T-cell (primary cell): Measurements from ENCODE around the gene TRIM47. TPM values are rescaled to one million over a fixed set of nuclear protein-coding genes. Genes with fewer than 3 reads are reported as not detected.

ENCODE experiments used
- ATAC-seq, 4 experiments: fragments of 200-7000 bp in 3 of 4; fragments of 150-1000 bp in 1 of 4; cut with Tn5 transposase; replicated peaks in 1 of 4; 1 replicate in 3 of 4; 2 replicates in 1 of 4; pipeline ENCODE4 v1.10.0; 2021; ENCODE audit warnings: moderate library complexity in 3 of 4, mild to moderate bottlenecking in 2 of 4, moderate number of reproducible peaks in 1 of 4
- CTCF ChIA-PET, 2 donors: fragments of 300-600 bp; sonication (Branson Sonifier 250); formaldehyde crosslinking; loops; one replicate each; lab custom pipeline; 2022; ENCODE audit warnings: antibody characterized with exemption in 2 of 2; lab: Charles Lee
- POLR2A ChIA-PET, 2 donors: fragments of 300-600 bp; sonication (Branson Sonifier 250); formaldehyde crosslinking; loops; one replicate each; lab custom pipeline; 2022; ENCODE audit warnings: antibody characterized with exemption in 2 of 2; lab: Charles Lee
- DNase-seq, 35 experiments: peaks; one replicate each; pipeline versions ENCODE4 v3.0.0 to v3.0.0-alpha.2; 2013 to 2023
- H3K27ac ChIP-seq: one replicate; pipeline ENCODE4 v1.5.1; 2013; ENCODE audit warnings: low read length
- H3K27me3 ChIP-seq, 2 experiments: replicated peaks in 1 of 2; 1 replicate in 1 of 2; 2 replicates in 1 of 2; pipeline versions ENCODE4 v1.6.1 to v1.7.0; 2013; ENCODE audit warnings: low read length in 1 of 2, mixed read lengths in 1 of 2; ENCODE audit not compliant: control insufficient read depth in 2 of 2, insufficient read depth in 2 of 2; ENCODE audit errors: extremely low read depth in 1 of 2
- H3K36me3 ChIP-seq, 2 donors: 1 replicate in 1 of 2; 2 replicates in 1 of 2; pipeline versions ENCODE4 v1.6.1 to v1.7.0; 2013; ENCODE audit warnings: low read length in 1 of 2; ENCODE audit not compliant: control insufficient read depth in 2 of 2, insufficient read depth in 1 of 2; ENCODE audit errors: extremely low read depth in 1 of 2
- H3K4me1 ChIP-seq, 2 experiments: 1 replicate in 1 of 2; 2 replicates in 1 of 2; pipeline versions ENCODE4 v1.6.1 to v1.7.0; 2013; ENCODE audit warnings: low read length in 2 of 2, mixed read lengths in 1 of 2; ENCODE audit not compliant: insufficient read depth in 2 of 2, control insufficient read depth in 1 of 2; ENCODE audit errors: extremely low read depth in 1 of 2
- H3K4me3 ChIP-seq, 2 donors: 1 replicate in 1 of 2; 2 replicates in 1 of 2; pipeline versions ENCODE4 v1.5.1 to v1.7.0; 2013; ENCODE audit warnings: mild to moderate bottlenecking in 2 of 2, low read length in 1 of 2, moderate library complexity in 1 of 2; ENCODE audit not compliant: control insufficient read depth in 1 of 2; ENCODE audit errors: extremely low read depth in 1 of 2
- H3K9me3 ChIP-seq: 2 replicates; pipeline ENCODE4 v1.7.0; 2013
- H3K27ac Mint-ChIP-seq, 2 donors: one replicate each; pipeline ENCODE4 v1.8.0; 2020 to 2021; ENCODE audit warnings: mild to moderate bottlenecking in 2 of 2, mixed read lengths in 2 of 2
- H3K27me3 Mint-ChIP-seq, 2 donors: one replicate each; pipeline ENCODE4 v1.8.0; 2021 to 2022; ENCODE audit warnings: mixed read lengths in 2 of 2
- H3K36me3 Mint-ChIP-seq: one replicate; pipeline ENCODE4 v1.8.0; 2021; ENCODE audit warnings: mixed read lengths
- H3K4me1 Mint-ChIP-seq, 3 donors: one replicate each; pipeline ENCODE4 v1.8.0; 2020 to 2022; ENCODE audit warnings: mixed read lengths in 3 of 3, mild to moderate bottlenecking in 1 of 3
- H3K4me3 Mint-ChIP-seq, 3 donors: one replicate each; pipeline ENCODE4 v1.8.0; 2020 to 2022; ENCODE audit warnings: mild to moderate bottlenecking in 3 of 3, mixed read lengths in 3 of 3, moderate library complexity in 3 of 3
- H3K9me3 Mint-ChIP-seq, 3 donors: one replicate each; pipeline ENCODE4 v1.8.0; 2020 to 2022; ENCODE audit warnings: mixed read lengths in 3 of 3
- whole genome bisulfite sequencing: methylation state at CpG from one replicate; pipeline ENCODE4 v1.1.5; 2013; ENCODE audit warnings: missing lambda C conversion rate; ENCODE audit not compliant: insufficient coverage; 5-methylcytosine and 5-hydroxymethylcytosine counted together
- total RNA-seq, 35 experiments: library from RNA in 6 of 35; stranded (reverse) in 6 of 35; fragments of 120-200 nt in 1 of 35; gene quantifications; one replicate each; pipeline versions ENCODE4 v1.2.1 to v1.2.4 and lab custom pipeline; 2013 to 2026

TRIM47 gene
- total RNA-seq, 5 donors from 2014 or later (not counting 1 experiment from before 2014, with no cell fraction given), result 2.6 to 24.6 (median 18.3) TPM

GRCh38 chr17:75909051-75909811, 30.9 kb upstream of the TRIM47 start:
- no peaks in the 10 kb centered on the region for H3K27me3 Mint-ChIP-seq
- Histone ChIP-seq H3K4me1 (peaks cover 0 to 14% of the 10 kb centered on the region in 2 experiments), H3K9me3 (no peaks in the 10 kb centered on the region), H3K36me3 (peaks cover 2 to 6% of the 10 kb centered on the region in 2 donors), H3K4me3 (no peak overlapping the region), H3K27me3 (no peaks in the 10 kb centered on the region), H3K27ac (no peak overlapping the region)
- H3K4me1 Mint-ChIP-seq, result peaks cover under 1 to 15% (median 10%) of the 10 kb centered on the region in 3 donors
- POLR2A ChIA-PET, result no interaction called here
- peaks cover 3% of the 10 kb centered on the region for H3K36me3 Mint-ChIP-seq
- no peak overlapping the region for H3K27ac Mint-ChIP-seq
- no peak for DNase-seq
- ATAC-seq, result no peak
- 96% methylated on average over 9 of the region's 14 CpGs for WGBS
- H3K4me3 Mint-ChIP-seq, result no peak overlapping the region
- no peaks in the 10 kb centered on the region for H3K9me3 Mint-ChIP-seq
- CTCF ChIA-PET, result interaction anchor here (0.6 to 1.6 kb wide), 5 partner anchors 27 to 493 kb away, joined by 3 to 5 read pairs (median 3); no protein-coding TSS in a partner anchor

DNA sequence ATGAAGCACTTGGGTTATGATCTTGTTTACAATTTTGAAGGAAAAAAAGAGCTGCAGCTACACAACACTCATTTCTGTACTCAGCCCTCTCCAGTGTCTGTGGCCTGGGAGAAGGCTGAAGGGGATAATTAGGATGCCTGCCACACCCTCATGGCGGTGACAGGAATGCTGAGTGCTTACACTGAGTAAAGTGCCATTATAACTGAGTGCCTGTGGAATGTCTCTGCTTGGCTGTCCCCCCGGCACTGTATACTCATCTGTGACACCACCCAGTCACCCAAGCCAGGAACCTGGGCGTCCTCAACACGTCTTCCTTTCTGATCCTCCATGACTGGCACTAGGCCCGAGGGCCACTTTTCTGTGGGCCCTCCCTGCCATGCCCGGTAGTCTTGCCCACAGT, 29.8 kb upstream of the TRIM47 start:
- WGBS, result 89% methylated on average over 6 of the region's 6 CpGs
- Histone ChIP-seq H3K9me3 (no peaks in the 10 kb centered on the region), H3K36me3 (peaks cover 2 to 7% of the 10 kb centered on the region in 2 donors), H3K27ac (no peak overlapping the region), H3K27me3 (no peaks in the 10 kb centered on the region), H3K4me3 (no peak overlapping the region), H3K4me1 (peaks cover 0 to 22% of the 10 kb centered on the region in 2 experiments)
- ChIA-PET CTCF (interaction anchor here in 1 of 2 donors (1.6 kb wide), 1 partner anchor 26 kb away, joined by 3 read pairs; no protein-coding TSS in a partner anchor), POLR2A (no interaction called here)
- Mint-ChIP-seq H3K9me3 (no peaks in the 10 kb centered on the region), H3K4me3 (no peak overlapping the region), H3K27me3 (no peaks in the 10 kb centered on the region), H3K27ac (no peak overlapping the region), H3K4me1 (peaks cover 6 to 20% (median 16%) of the 10 kb centered on the region in 3 donors), H3K36me3 (no peaks in the 10 kb centered on the region)
- no peak for ATAC-seq
- no peak for DNase-seq

- Mint-ChIP-seq H3K9me3 (no peaks in the 10 kb centered on the region), H3K27me3 (no peaks in the 10 kb centered on the region), H3K36me3 (no peaks in the 10 kb centered on the region), H3K4me1 (peaks cover 6 to 20% (median 16%) of the 10 kb centered on the region in 3 donors), H3K27ac (peak overlapping the region; percentile 49 to 59), H3K4me3 (peak overlapping the region; percentile 34 to 87 (median 62))
- Histone ChIP-seq H3K27ac (peak overlapping the region; percentile 81), H3K27me3 (no peaks in the 10 kb centered on the region), H3K36me3 (peaks cover 2 to 18% of the 10 kb centered on the region in 2 donors), H3K4me3 (no peak overlapping the region), H3K9me3 (no peaks in the 10 kb centered on the region), H3K4me1 (peaks cover 0 to 23% of the 10 kb centered on the region in 2 experiments)
- no peak for DNase-seq
- no peak for ATAC-seq
- ChIA-PET CTCF (interaction anchor here in 1 of 2 donors (0.7 kb wide), 1 partner anchor 1039 kb away, joined by 7 read pairs; no protein-coding TSS in a partner anchor), POLR2A (interaction anchor here in 1 of 2 donors (0.7 kb wide), 1 partner anchor 27 kb away, joined by 4 read pairs; no protein-coding TSS in a partner anchor)
- WGBS, result 100% methylated on average over 1 of the region's 10 CpGs
These were observed 27.9 kb upstream of the TRIM47 start for GRCh38 chr17:75906143-75906884.

DNA sequence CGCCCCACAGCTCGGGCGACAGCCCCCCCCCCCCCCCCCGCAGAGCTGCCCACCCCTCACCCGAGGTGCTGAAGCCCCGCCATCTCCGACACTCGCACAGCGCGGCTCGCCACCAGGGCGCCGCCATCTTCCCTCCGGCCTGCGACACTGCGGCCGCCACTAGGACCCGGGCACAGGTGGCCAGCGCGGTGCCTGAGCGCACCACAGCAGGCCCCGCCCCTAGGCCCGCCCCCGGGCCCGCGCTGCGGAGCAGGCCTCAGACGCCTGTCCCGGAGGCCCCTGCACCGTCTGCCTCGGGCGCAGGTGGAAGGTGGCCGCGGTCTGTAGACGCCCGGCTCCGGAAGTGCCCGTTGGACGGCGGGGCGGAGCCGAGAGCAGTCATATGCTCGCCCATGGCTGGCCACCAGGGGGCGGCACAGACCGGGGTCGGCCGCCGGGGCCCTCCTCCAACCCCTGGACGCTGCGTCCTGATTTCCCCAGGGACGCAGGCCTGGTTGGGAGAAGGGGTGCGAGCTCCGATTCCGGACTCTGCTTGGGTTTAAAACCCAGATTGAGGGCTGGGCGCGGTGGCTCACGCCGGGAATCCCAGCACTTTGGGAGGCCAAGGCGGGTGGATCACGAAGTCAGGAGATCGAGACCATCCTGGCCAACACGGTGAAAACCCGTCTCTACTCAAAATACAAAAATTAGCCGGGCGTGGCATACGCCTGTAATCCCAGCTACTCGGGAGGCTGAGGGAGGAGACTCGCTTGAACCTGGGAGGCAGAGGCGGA, 26.6 kb upstream of the TRIM47 start, which contains the start of gene MRPL38:
MRPL38 (minus strand) TSS at position 136 of the 773 bp plus-strand sequence; CDS start at position 127, 9 bp downstream.
- DNase-seq (peak; percentile 78 to 96 (median 87)), ATAC-seq (peak; percentile 94 to 97 (median 95))
- no peaks in the 10 kb centered on the region for H3K27me3 ChIP-seq
- POLR2A ChIA-PET, result interaction anchor here (0.6 kb wide), 2 partner anchors 237 to 291 kb away, joined by 3 to 9 read pairs; no protein-coding TSS in a partner anchor
- H3K4me3 ChIP-seq, result peak within 1 kb of the TSS; percentile 62 to 82
- H3K27ac ChIP-seq, result peak within 1 kb of the TSS; percentile 81
- under 1% methylated on average over 52 of the region's 69 CpGs for WGBS
- no peaks in the 10 kb centered on the region for H3K9me3 ChIP-seq
- H3K4me1 ChIP-seq, result peaks cover 0 to 23% of the 10 kb centered on the region in 2 experiments
- Mint-ChIP-seq H3K36me3 (peaks cover 4% of the 10 kb centered on the region), H3K4me1 (peaks cover 6 to 19% (median 14%) of the 10 kb centered on the region in 3 donors), H3K27me3 (no peaks in the 10 kb centered on the region), H3K27ac (peak within 1 kb of the TSS; percentile 89 to 93), H3K4me3 (peak within 1 kb of the TSS; percentile 84 to 91 (median 87)), H3K9me3 (no peaks in the 10 kb centered on the region)
- CTCF ChIA-PET, result interaction anchor here (0.6 to 1.6 kb wide), 8 partner anchors 12 to 238 kb away, joined by 3 to 9 read pairs (median 4); partner anchors contain the start of genes RECQL5 (in 1 of the 2) and WBP2 (in 1 of the 2)
- peaks cover 6 to 31% of the 10 kb centered on the region in 2 donors for H3K36me3 ChIP-seq

GRCh38 chr17:75902406-75902805, 24.0 kb upstream of the TRIM47 start:
- Mint-ChIP-seq H3K4me1 (peaks cover 6 to 23% (median 17%) of the 10 kb centered on the region in 3 donors), H3K9me3 (no peaks in the 10 kb centered on the region), H3K4me3 (no peak overlapping the region), H3K36me3 (peaks cover 8% of the 10 kb centered on the region), H3K27ac (no peak overlapping the region), H3K27me3 (no peaks in the 10 kb centered on the region)
- peaks cover 0 to 25% of the 10 kb centered on the region in 2 experiments for H3K4me1 ChIP-seq
- ChIA-PET POLR2A (interaction anchor here in 1 of 2 donors (0.8 kb wide), 1 partner anchor 46 kb away, joined by 4 read pairs; no protein-coding TSS in a partner anchor), CTCF (no interaction called here)
- no peak for DNase-seq
- H3K9me3 ChIP-seq, result no peaks in the 10 kb centered on the region
- peaks cover 12 to 52% of the 10 kb centered on the region in 2 donors for H3K36me3 ChIP-seq
- no peak for ATAC-seq
- no peaks in the 10 kb centered on the region for H3K27me3 ChIP-seq
- 98% methylated on average over 5 of the region's 6 CpGs for WGBS
- H3K4me3 ChIP-seq, result no peak overlapping the region
- no peak overlapping the region for H3K27ac ChIP-seq
